OCI-LY7 (cell line): Measurements from ENCODE around the gene GPRC5A. TPM values are rescaled to one million over a fixed set of nuclear protein-coding genes. Genes with fewer than 3 reads are reported as not detected.

Experiments
- BruUV-seq: library from RNA; stranded (reverse); fragments of 400-500 nt; replicated peaks from 2 replicates; lab custom pipeline; 2021; lab: Mats Ljungman, UMichigan
- CTCF ChIA-PET: fragments of 300-600 bp; sonication (Branson Sonifier 250); formaldehyde crosslinking; loops from one replicate; lab custom pipeline; 2022; ENCODE audit warnings: antibody characterized with exemption; ENCODE audit not compliant: unreplicated experiment; lab: Charles Lee
- POLR2A ChIA-PET: fragments of 300-600 bp; sonication (Branson Sonifier 250); formaldehyde crosslinking; loops from one replicate; lab custom pipeline; 2022; ENCODE audit warnings: antibody characterized with exemption; lab: Charles Lee
- DNase-seq: peaks from one replicate; pipeline ENCODE4 v3.0.0-alpha.2; 2015; ENCODE audit warnings: low spot score
- H2AFZ ChIP-seq: fragments of 200-600 bp; sonication (generic), shearing (Covaris generic); 2 replicates; pipeline ENCODE4 v1.6.1; 2014; ENCODE audit warnings: mild to moderate bottlenecking, antibody characterized with exemption, low read length, moderate library complexity
- H3K27ac ChIP-seq: fragments of 200-600 bp; sonication (generic); 2 replicates; pipeline ENCODE4 v1.5.1; 2014; ENCODE audit warnings: mixed run types, low read depth, mild to moderate bottlenecking, moderate library complexity, low read length, inconsistent platforms; ENCODE audit not compliant: poor library complexity, severe bottlenecking
- H3K36me3 ChIP-seq: fragments of 200-600 bp; sonication (generic); 2 replicates; pipeline ENCODE4 v1.6.1; 2014; ENCODE audit warnings: mild to moderate bottlenecking, antibody characterized with exemption, low read length, moderate library complexity, mixed read lengths; ENCODE audit not compliant: insufficient read depth
- H3K4me1 ChIP-seq: fragments of 200-600 bp; sonication (generic); 2 replicates; pipeline ENCODE4 v1.5.1; 2014; ENCODE audit warnings: mild to moderate bottlenecking, low read length; ENCODE audit not compliant: insufficient read depth, poor library complexity, severe bottlenecking
- H3K4me2 ChIP-seq: fragments of 200-600 bp; sonication (generic); 2 replicates; pipeline ENCODE4 v1.6.1; 2014; ENCODE audit warnings: mild to moderate bottlenecking, low read length
- H3K4me3 ChIP-seq: fragments of 200-600 bp; sonication (generic); 2 replicates; pipeline ENCODE4 v1.5.1; 2014; ENCODE audit warnings: mild to moderate bottlenecking, low read depth, low read length; ENCODE audit not compliant: poor library complexity, severe bottlenecking
- H3K79me2 ChIP-seq: fragments of 200-600 bp; sonication (generic); 2 replicates; pipeline ENCODE4 v1.6.1; 2016; ENCODE audit warnings: low read depth, mild to moderate bottlenecking, low read length, moderate library complexity, mixed read lengths; ENCODE audit not compliant: insufficient read depth
- H3K9me2 ChIP-seq: fragments of 200-600 bp; sonication (generic); 2 replicates; pipeline ENCODE4 v1.6.1; 2016; ENCODE audit warnings: mild to moderate bottlenecking, low read length, mixed read lengths; ENCODE audit not compliant: insufficient read depth
- H3K9me3 ChIP-seq: fragments of 200-600 bp; sonication (generic); 2 replicates; pipeline ENCODE4 v1.6.1; 2014; ENCODE audit warnings: mild to moderate bottlenecking, mixed run types, low read length, mixed read lengths
- H4K20me1 ChIP-seq: fragments of 200-600 bp; sonication (generic); 2 replicates; pipeline ENCODE4 v1.6.1; 2014; ENCODE audit warnings: mild to moderate bottlenecking, antibody characterized with exemption, low read length, moderate library complexity, mixed read lengths; ENCODE audit not compliant: insufficient read depth
- EZH2phosphoT487 ChIP-seq: fragments of 200-600 bp; sonication (generic); IDR thresholded peaks from 2 replicates; pipeline ENCODE4 v1.6.1; 2018; ENCODE audit warnings: low read depth, borderline replicate concordance, mild to moderate bottlenecking, mixed run types, antibody characterized with exemption, low read length, moderate library complexity, mixed read lengths
- intact Hi-C: fragments of 100-400 bp; cut with micrococcal nuclease; formaldehyde crosslinking; loops from one replicate; pipeline ENCODE4 v1.10.0; 2022; ENCODE audit not compliant: unreplicated experiment
- total RNA-seq, 2 experiments: library from RNA; depleted of rRNA in 1 of 2; stranded (reverse); fragments of >200 nt in 1 of 2; shearing (Covaris generic) in 1 of 2; gene quantifications; 2 replicates each; pipeline ENCODE4 v1.2.3, GENCODE V29; 2014 to 2022
- TF ChIP-seq, protein P1 (sequence below): fragments of 200-600 bp; sonication (generic); conservative IDR thresholded peaks from 2 replicates; pipeline ENCODE4 v1.5.1; 2014; ENCODE audit warnings: mild to moderate bottlenecking, antibody characterized with exemption, low read length, moderate library complexity, mixed read lengths

Gene GPRC5A
- total RNA-seq, 2 experiments from 2014 or later: 0.25 TPM; not detected in 1

GRCh38 chr12:12929696-12930095, 38.3 kb downstream of the GPRC5A start:
- no peak for DNase-seq
- ChIA-PET CTCF (no interaction called here), POLR2A (interaction anchor here (1.1 kb wide), 1 partner anchor 82 kb away, joined by 3 read pairs; no protein-coding TSS in a partner anchor)
- no peaks in the 10 kb centered on the region for H4K20me1 ChIP-seq
- H3K9me2 ChIP-seq: no peaks in the 10 kb centered on the region
- H3K9me3 ChIP-seq: no peaks in the 10 kb centered on the region
- no peak for TF ChIP-seq EZH2phosphoT487
- TF ChIP-seq, protein P1, sequence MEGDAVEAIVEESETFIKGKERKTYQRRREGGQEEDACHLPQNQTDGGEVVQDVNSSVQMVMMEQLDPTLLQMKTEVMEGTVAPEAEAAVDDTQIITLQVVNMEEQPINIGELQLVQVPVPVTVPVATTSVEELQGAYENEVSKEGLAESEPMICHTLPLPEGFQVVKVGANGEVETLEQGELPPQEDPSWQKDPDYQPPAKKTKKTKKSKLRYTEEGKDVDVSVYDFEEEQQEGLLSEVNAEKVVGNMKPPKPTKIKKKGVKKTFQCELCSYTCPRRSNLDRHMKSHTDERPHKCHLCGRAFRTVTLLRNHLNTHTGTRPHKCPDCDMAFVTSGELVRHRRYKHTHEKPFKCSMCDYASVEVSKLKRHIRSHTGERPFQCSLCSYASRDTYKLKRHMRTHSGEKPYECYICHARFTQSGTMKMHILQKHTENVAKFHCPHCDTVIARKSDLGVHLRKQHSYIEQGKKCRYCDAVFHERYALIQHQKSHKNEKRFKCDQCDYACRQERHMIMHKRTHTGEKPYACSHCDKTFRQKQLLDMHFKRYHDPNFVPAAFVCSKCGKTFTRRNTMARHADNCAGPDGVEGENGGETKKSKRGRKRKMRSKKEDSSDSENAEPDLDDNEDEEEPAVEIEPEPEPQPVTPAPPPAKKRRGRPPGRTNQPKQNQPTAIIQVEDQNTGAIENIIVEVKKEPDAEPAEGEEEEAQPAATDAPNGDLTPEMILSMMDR: no peak
- no peaks in the 10 kb centered on the region for H3K4me1 ChIP-seq
- no peaks in the 10 kb centered on the region for H3K79me2 ChIP-seq
- BruUV-seq: no TSS peak
- H3K4me2 ChIP-seq: no peak overlapping the region
- no peak overlapping the region for H3K27ac ChIP-seq
- no peak overlapping the region for H3K4me3 ChIP-seq
- H2AFZ ChIP-seq: no peak overlapping the region
- H3K36me3 ChIP-seq: no peaks in the 10 kb centered on the region
- intact Hi-C loops: no loop called here

DNA sequence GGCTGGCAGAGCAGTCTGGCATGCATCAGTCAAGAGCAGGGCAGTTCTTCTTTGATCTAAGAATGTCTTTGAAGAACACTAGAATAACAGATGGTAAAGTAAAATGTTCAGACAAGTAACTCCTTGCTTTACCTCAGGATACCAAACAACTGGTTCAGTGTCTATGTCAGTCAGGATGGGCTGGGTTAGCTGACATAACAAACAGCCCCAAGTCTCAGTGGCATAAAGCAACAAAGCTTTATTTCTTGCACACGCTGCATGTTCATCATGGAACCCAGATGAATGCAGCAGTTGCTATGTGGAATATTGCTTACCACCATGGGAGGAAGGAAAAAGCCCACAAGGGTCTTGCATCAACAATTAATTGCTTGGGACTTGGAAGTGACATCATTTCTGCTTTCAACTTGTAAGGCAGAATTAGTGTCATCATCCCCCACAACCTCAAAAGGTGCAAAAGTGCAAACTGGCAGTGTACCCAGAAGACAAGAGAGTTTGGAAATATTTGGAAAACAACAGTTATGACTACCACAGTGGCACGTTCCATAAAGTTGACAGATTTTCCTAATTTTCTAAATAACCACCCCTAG, 39.4 kb downstream of the GPRC5A start:
- Histone ChIP-seq H3K9me3 (no peaks in the 10 kb centered on the region), H3K36me3 (no peaks in the 10 kb centered on the region), H3K4me1 (no peaks in the 10 kb centered on the region), H3K79me2 (no peaks in the 10 kb centered on the region), H4K20me1 (no peaks in the 10 kb centered on the region), H3K27ac (no peak overlapping the region), H3K4me3 (no peak overlapping the region), H2AFZ (no peak overlapping the region), H3K9me2 (no peaks in the 10 kb centered on the region), H3K4me2 (no peak overlapping the region)
- no peak for TF ChIP-seq EZH2phosphoT487
- TF ChIP-seq, protein P1: no peak
- no peak for DNase-seq
- ChIA-PET POLR2A (interaction anchor here (1.1 kb wide), 1 partner anchor 83 kb away, joined by 3 read pairs; no protein-coding TSS in a partner anchor), CTCF (no interaction called here)
- intact Hi-C loops: no loop called here
- no TSS peak for BruUV-seq

DNA sequence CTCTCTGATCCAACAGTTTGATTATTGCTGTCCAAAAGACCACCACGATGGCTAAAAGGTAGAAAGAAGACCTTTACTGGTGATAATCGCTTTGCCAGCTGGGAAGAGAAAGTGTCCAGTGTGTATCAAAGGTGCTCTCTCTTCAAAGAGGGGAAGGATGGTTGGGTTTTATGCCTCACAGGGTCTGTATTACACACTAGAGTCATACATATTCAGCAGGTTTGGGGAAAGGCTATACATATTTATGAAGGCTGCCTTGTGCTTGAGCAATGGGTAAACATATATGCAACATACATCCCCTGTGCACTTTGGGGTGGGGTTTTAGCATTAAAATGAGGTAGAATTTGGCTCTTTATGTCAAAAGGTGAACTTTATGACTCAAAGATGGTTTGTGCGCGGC, 42.4 kb downstream of the GPRC5A start:
- no peaks in the 10 kb centered on the region for H3K9me3 ChIP-seq
- intact Hi-C loops: no loop called here
- ChIA-PET CTCF (no interaction called here), POLR2A (interaction anchor here (0.7 kb wide), 1 partner anchor 13 kb away, joined by 4 read pairs; no protein-coding TSS in a partner anchor)
- no peaks in the 10 kb centered on the region for H4K20me1 ChIP-seq
- BruUV-seq: no TSS peak
- H3K36me3 ChIP-seq: no peaks in the 10 kb centered on the region
- no peak for DNase-seq
- no peaks in the 10 kb centered on the region for H3K79me2 ChIP-seq
- TF ChIP-seq, protein P1: no peak
- no peak for TF ChIP-seq EZH2phosphoT487
- H3K27ac ChIP-seq: no peak overlapping the region
- no peaks in the 10 kb centered on the region for H3K4me1 ChIP-seq
- H3K4me2 ChIP-seq: no peak overlapping the region
- no peak overlapping the region for H2AFZ ChIP-seq
- H3K4me3 ChIP-seq: no peak overlapping the region
- H3K9me2 ChIP-seq: no peaks in the 10 kb centered on the region
